ENCODE measurements around the gene HKDC1. TPM values are rescaled to one million over a fixed set of nuclear protein-coding genes. Genes with fewer than 3 reads are reported as not detected.
"Not testable (repeated sequence)": the region's sequence is repeated elsewhere in the genome, so short reads cannot be mapped to it uniquely, and the experiment has no call there.

HKDC1 gene, protein sequence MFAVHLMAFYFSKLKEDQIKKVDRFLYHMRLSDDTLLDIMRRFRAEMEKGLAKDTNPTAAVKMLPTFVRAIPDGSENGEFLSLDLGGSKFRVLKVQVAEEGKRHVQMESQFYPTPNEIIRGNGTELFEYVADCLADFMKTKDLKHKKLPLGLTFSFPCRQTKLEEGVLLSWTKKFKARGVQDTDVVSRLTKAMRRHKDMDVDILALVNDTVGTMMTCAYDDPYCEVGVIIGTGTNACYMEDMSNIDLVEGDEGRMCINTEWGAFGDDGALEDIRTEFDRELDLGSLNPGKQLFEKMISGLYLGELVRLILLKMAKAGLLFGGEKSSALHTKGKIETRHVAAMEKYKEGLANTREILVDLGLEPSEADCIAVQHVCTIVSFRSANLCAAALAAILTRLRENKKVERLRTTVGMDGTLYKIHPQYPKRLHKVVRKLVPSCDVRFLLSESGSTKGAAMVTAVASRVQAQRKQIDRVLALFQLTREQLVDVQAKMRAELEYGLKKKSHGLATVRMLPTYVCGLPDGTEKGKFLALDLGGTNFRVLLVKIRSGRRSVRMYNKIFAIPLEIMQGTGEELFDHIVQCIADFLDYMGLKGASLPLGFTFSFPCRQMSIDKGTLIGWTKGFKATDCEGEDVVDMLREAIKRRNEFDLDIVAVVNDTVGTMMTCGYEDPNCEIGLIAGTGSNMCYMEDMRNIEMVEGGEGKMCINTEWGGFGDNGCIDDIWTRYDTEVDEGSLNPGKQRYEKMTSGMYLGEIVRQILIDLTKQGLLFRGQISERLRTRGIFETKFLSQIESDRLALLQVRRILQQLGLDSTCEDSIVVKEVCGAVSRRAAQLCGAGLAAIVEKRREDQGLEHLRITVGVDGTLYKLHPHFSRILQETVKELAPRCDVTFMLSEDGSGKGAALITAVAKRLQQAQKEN
- total RNA-seq (ENCODE audit: insufficient read depth, low replicate concordance), result not detected

DNA sequence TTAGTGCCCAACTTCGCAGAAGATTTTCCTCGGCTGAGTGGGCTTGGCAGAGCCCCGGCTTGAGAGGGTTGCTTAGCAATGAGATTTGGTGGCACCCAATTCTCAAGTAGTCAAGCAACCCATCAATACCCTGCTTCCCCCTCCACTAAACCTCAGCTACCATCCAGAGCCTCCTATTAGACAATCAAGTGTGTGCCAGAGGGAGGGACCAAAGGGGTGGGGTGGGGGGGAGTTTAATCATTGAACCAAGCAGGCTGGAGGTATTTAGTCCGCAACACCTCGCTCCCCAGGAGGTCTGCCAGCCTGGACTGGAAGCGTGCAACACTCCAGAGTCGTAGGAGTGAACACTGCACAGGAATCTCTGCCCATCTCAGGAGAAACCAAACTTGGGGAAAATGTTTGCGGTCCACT is at the start of gene HKDC1:
TSS of gene HKDC1 (plus strand) at position 292 of the 411 bp plus-strand sequence. CDS start at position 396, 104 bp downstream.
- no peak for DNase-seq (ENCODE audit: low spot score)

GRCh38 chr10:69172241-69172982 is 47.7 kb upstream of the HKDC1 start:
- no peak for DNase-seq (ENCODE audit: low spot score)

- not testable (repeated sequence) for DNase-seq (ENCODE audit: low spot score)
Measured at GRCh38 chr10:69175326-69175725, 44.8 kb upstream of the HKDC1 start.

DNA sequence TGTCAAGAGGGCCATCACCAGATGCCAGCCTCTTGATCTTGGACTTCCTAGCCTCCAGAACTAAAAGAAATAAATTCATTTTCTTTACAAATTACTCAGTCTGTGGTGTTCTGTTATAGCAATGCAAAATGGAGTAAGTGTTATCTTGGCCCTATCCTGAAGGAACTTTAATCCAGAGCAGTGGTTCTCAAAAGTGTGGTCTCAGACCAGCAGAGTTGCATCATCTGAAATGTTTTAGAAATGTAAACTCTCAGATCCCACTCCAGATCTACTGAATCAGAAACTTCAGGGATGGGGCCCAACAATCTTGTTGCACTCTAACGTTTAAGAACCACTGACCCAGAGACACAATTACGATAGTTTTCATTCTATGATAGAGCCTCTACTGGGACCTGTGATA is 43.3 kb upstream of the HKDC1 start:
- no peak for DNase-seq (ENCODE audit: low spot score)

- DNase-seq (ENCODE audit: low spot score), result no peak
Measured at GRCh38 chr10:69179089-69179742, 40.9 kb upstream of the HKDC1 start.

- peak; percentile 98 for DNase-seq (ENCODE audit: low spot score)
Measured at GRCh38 chr10:69179743-69180524, 40.2 kb upstream of the HKDC1 start, which contains the start of gene SUPV3L1. SUPV3L1 (plus strand) TSS chr10:69180234; CDS start chr10:69180292, 58 bp downstream.

GRCh38 chr10:69180525-69181204 is 39.5 kb upstream of the HKDC1 start:
- peak; percentile 3 for DNase-seq (ENCODE audit: low spot score)

GRCh38 chr10:69181433-69181832 is 38.7 kb upstream of the HKDC1 start:
- no peak for DNase-seq (ENCODE audit: low spot score)

- DNase-seq (ENCODE audit: low spot score), result no peak
Measured at GRCh38 chr10:69182005-69182404, 38.1 kb upstream of the HKDC1 start.

DNA sequence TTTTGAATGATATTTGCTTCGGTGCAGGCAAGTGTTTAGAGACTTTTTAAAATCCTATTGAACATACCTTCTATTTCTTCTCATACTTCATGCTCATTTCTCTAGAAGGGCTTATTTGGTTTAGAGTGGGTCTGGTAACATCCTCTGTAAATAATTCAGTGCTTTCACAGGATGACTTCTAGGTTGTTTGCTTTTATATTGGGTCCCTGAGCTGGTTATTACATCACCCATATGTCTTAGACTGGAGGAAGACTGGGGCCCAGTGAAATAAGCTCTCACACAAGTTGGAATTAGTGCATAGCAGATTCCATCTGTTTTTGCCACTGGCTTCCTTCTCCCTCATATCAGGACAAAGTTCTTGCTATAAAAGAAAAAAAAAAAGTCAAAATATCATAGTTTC is 33.6 kb upstream of the HKDC1 start:
- no peak for DNase-seq (ENCODE audit: low spot score)

DNA sequence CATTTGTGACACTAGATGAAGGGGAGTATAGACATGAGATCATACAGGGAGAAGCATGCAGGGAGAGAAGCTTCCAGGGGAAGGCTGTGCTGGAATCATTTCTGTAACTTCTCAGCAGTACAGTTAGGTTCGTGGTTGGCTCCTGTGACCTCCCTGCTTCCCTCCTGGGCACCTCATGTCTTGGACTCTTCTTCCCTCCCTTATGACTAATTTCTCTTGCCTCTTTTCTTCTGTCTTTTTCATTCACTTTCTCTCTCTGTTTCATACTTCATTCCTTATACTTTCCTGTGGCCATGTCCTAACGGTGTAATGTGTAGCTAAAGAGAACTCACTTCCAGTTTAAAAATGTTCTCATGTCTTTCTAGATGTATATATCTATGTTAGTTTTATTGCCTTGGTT is 19.1 kb upstream of the HKDC1 start:
- DNase-seq (ENCODE audit: low spot score), result no peak

DNA sequence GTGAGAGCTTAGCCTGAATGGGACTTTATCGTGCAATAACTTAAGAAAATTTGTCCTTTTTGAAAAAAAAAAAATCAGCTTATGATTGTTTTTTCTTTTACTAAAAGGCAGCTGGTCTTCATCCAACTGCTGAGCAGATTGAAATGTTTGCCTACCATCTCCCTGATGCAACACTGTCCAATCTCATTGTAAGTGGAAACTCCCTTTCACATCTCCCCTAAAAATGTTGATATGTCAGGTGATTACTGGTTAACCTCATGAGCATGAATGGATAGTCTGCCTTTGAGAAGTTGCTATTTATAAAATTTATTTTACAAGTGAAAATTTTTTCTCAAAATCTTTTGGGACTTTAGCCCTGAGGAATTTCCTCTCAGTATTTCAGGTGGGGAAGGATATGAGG is 17.8 kb upstream of the HKDC1 start:
- no peak for DNase-seq (ENCODE audit: low spot score)

DNA sequence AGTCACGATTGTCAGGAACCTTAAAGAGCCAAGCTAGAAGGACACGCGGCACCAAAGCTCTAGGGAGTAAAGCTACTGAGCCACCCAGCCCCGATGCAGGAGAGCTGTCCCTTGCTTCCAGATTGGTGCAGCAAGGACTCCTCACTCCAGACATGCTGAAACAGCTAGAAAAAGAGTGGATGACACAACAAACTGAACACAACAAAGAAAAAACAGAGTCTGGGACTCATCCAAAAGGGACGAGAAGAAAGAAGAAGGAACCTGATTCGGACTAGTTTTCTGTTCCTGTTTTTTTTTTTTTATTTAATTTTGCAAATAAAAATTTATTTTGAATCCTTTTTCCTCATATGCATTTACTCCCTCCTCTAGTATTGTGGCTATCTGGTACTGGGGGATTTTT is 11.4 kb upstream of the HKDC1 start:
- DNase-seq (ENCODE audit: low spot score), result no peak

DNA sequence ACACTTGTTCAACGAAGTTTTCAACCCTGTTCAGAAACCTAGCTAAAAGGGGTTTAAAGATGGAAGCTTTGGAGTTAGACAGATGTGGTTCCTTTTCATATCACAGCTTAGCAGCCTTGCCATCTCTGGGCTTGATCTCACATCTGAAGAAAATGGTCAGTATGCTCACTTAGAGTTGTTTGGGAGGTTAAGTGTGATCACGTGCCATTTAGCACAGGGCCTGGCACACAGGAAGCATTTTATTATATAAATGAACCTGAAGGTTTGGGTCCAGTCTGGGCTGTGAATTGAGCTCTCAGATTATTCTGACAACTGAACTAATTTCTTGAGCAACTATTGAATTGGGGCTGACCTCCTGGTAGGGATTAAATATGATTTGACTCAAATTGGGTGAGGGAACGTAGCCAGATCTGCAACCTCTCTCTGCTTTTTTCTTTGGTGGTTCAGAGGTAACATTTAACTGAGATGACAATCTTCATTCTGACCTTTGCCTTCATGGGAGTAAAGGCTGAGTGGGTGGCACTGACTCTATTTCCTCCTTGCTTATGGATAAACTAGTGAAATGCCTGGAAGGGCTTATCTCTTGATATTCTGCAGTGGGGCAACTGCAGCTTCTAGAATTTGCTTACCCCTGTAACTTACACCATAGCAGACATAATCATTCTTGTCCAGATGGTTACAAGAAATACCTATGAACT is 10.2 kb upstream of the HKDC1 start:
- no peak for DNase-seq (ENCODE audit: low spot score)

- DNase-seq (ENCODE audit: low spot score), result no peak
Measured at GRCh38 chr10:69211104-69211503, 9.0 kb upstream of the HKDC1 start.

GRCh38 chr10:69211524-69211923 is 8.6 kb upstream of the HKDC1 start:
- no peak for DNase-seq (ENCODE audit: low spot score)

DNA sequence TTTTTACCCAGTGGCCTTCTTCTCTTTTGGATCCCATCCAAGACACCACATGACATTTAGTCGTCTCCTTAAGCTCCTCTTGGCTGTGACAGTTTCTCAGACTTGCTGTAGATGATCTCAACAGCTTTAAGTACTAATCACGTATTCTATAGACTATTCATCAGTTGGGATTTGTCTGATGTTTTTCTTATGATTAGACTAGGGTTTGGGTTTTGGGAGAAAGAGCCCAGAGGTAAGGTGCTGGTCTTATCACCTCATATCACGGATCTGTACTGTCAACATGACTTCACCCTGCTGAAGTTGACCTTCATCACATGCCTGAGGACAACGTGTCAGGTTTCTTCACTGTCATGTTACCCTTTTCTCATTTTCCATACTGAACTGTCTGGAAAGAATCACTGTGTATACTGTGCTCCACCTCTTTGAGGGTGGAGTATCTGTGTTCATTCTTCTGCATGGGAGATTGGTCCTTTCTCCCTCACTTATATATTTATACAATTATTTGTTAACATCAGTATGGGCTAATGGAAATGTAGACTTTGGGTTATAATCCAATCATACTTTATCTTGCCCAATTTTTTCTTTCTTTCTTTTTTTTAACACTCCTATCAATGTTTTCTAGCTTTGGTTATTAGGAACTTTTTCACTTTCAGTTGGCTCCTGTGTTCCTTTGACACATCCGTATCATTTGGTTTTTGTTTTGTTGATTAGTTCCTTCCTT is 6.4 kb upstream of the HKDC1 start:
- no peak for DNase-seq (ENCODE audit: low spot score)

DNA sequence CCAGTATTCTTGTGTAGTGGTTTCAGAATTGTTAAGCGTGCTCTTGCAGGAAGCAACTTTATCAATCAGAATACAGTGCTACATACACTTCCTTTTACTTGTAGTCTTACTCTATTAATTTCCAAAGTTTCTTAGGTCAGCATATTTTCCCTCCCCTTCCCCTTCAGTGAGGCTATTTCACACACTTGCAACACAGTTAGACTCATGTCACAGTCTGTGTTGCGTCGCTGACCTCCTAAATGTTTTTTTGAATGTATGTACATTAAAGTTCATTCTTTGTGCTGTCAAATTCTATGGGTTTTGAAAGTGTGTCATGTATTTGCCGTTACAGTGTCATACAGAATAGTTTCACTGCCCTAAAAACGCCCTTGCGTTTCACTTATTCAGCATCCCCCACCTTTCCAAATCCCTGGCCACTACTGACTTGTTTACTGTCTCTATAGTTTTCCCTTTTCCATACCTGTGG is 5.4 kb upstream of the HKDC1 start:
- DNase-seq (ENCODE audit: low spot score), result no peak

Measured in umbilical cord (tissue), 2 donors.